Measurements from ENCODE around the gene LTB4R2. TPM values are rescaled to one million over a fixed set of nuclear protein-coding genes. Genes with fewer than 3 reads are reported as not detected.

Gene LTB4R2
- total and polyA plus RNA-seq, 2 of the 8 experiments (the other 6 are each of a cell fraction or from before 2014, with no cell fraction given), result 5.3 to 6.7 TPM

DNA sequence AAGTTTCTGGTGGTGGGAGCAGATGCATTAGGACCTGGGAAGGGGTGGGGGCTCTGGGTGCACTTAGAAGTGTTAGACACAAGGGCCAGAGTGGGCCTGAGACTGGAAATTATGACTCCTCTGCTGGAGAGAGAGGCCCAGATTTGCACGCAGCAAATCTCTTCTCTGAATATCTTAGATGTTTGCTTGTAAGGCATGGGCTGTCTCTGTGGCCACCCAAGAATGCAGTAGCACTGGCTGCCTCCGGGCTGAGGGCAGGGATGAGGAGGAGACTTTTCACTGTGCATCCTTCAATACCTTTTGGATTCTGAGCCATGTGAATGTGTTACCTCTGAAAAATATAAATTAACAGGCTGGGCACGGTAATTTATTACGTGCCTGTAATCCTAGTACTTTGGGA is 24.6 kb upstream of the LTB4R2 start:
- WGBS, 2 experiments (ENCODE audit: extremely low coverage in 1 of 2, insufficient coverage in 1 of 2, insufficient read length in 1 of 2, insufficient replicate concordance in 2 of 2, low coverage in 1 of 2, low lambda C conversion rate in 2 of 2, missing lambda C conversion rate in 1 of 2), result 89% methylated on average over 4 of the region's 4 CpGs; no CpG with 5 or more reads in 1 of the 2 experiments
- Histone ChIP-seq H2BK5ac (ENCODE audit: low read depth, low read length) (no peak overlapping the region), H2BK12ac (ENCODE audit: low read depth, low read length) (no peak overlapping the region), H3K9me3 (ENCODE audit: insufficient read depth in 2 of 2, low read depth in 1 of 2, low read length in 1 of 2) (no peaks in the 10 kb centered on the region), H3K56ac (replicated peaks; ENCODE audit: insufficient read length, low read depth, low read length) (no peak overlapping the region), H4K20me1 (replicated peaks in 1 of 2; ENCODE audit: control insufficient read depth in 1 of 2, insufficient read depth in 2 of 2, low read length in 2 of 2) (peaks cover 0 to 3% of the 10 kb centered on the region in 2 experiments), H3K23ac (ENCODE audit: insufficient read length) (no peak overlapping the region), H4K8ac (ENCODE audit: extremely low read depth, insufficient read depth, low read length) (no peak overlapping the region), H3K27ac (ENCODE audit: low read depth, low read length) (no peak overlapping the region), H3K4me1 (replicated peaks in 1 of 4; ENCODE audit: control insufficient read depth in 3 of 4, insufficient read depth in 4 of 4, low read length in 3 of 4) (no peaks in the 10 kb centered on the region), H3K18ac (ENCODE audit: extremely low read depth, low read length) (no peak overlapping the region), H3K23me2 (ENCODE audit: low read depth, low read length) (no peaks in the 10 kb centered on the region), H3K4me2 (ENCODE audit: insufficient read depth in 1 of 2, low read depth in 2 of 2, low read length in 2 of 2) (no peak overlapping the region), H3K9ac (replicated peaks in 1 of 4; ENCODE audit: extremely low read depth in 1 of 4, low read depth in 3 of 4, low read length in 3 of 4) (no peak overlapping the region), H3K4ac (replicated peaks; ENCODE audit: insufficient read length, low read depth, low read length) (no peak overlapping the region), H2AK5ac (ENCODE audit: low read depth, low read length) (no peak overlapping the region), H3K79me1 (ENCODE audit: low read depth, low read length) (no peaks in the 10 kb centered on the region; the same call in 1 of the 2 replicates), H3K14ac (ENCODE audit: insufficient read length) (no peak overlapping the region), H2BK120ac (replicated peaks; ENCODE audit: low read depth, low read length) (no peak overlapping the region), H3K27me3 (replicated peaks in 1 of 4; ENCODE audit: control insufficient read depth in 3 of 4, extremely low read depth in 1 of 4, insufficient read depth in 3 of 4, low read length in 3 of 4) (no peaks in the 10 kb centered on the region), H3K4me3 (ENCODE audit: extremely low read depth in 1 of 4, insufficient read depth in 2 of 4, low read depth in 3 of 4, low read length in 4 of 4) (no peak overlapping the region), H4K91ac (replicated peaks; ENCODE audit: insufficient read length, low read length) (no peak overlapping the region), H2BK20ac (ENCODE audit: low read length) (no peak overlapping the region), H2AFZ (ENCODE audit: low read length) (no peak overlapping the region), H3K79me2 (ENCODE audit: control insufficient read depth in 1 of 2, insufficient read depth in 2 of 2, low read length in 2 of 2) (no peaks in the 10 kb centered on the region), H2BK15ac (ENCODE audit: low read length) (no peak overlapping the region), H4K5ac (ENCODE audit: insufficient read length, low read depth, low read length) (no peak overlapping the region), H3K36me3 (ENCODE audit: control insufficient read depth in 2 of 4, insufficient read depth in 4 of 4, low read length in 3 of 4) (peaks cover 0 to 5% (median 0%) of the 10 kb centered on the region in 4 experiments; a peak in 1 of 8 replicates)
- no peak for TF ChIP-seq YY1 (IDR thresholded peaks at IDR 0.05; ENCODE audit: low read depth, low read length)
- ChIA-PET POLR2A (ENCODE audit: partially characterized antibody) (interaction anchor here (1.2 to 1.5 kb wide), 3 partner anchors 10 to 42 kb away, joined by 3 to 7 read pairs (median 4); partner anchors contain the start of genes RABGGTA and TINF2), CTCF (ENCODE audit: partially characterized antibody) (interaction anchor here (0.9 to 11.5 kb wide), 6 partner anchors 13 to 47 kb away, joined by 3 to 137 read pairs (median 37); partner anchors contain the start of genes CIDEB, DHRS1, LTB4R2 and NOP9)
- no peak for DNase-seq (ENCODE audit: low read depth in 1 of 2, low spot score in 2 of 2)
- no peak for FAIRE-seq
